ENCODE results near the gene C16orf74.

C16orf74 gene

DNA sequence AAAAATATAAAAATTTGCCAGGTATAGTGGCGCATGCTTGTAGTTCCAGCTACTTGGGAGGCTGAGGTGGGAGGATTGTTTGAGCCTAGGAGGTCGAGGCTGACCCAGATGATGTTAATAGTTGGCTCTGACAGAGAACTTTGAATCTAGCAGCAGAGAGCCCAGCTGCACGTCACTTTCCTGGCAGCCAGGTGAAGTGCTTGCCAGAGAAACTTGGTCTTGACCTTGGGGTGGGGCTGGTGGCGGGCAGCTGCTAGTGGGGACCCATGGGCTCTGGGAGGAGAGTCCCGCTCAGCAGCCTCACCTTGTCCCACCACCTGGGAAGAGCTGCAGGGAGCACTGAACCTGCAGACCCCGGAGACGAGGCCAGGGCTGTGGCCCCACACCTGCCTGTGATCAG is 3.1 kb upstream of the C16orf74 start:
- no peaks in the 10 kb centered on the region for H3K36me3 ChIP-seq
- H3K9me3 ChIP-seq = no peaks in the 10 kb centered on the region
- TF ChIP-seq, protein P1, sequence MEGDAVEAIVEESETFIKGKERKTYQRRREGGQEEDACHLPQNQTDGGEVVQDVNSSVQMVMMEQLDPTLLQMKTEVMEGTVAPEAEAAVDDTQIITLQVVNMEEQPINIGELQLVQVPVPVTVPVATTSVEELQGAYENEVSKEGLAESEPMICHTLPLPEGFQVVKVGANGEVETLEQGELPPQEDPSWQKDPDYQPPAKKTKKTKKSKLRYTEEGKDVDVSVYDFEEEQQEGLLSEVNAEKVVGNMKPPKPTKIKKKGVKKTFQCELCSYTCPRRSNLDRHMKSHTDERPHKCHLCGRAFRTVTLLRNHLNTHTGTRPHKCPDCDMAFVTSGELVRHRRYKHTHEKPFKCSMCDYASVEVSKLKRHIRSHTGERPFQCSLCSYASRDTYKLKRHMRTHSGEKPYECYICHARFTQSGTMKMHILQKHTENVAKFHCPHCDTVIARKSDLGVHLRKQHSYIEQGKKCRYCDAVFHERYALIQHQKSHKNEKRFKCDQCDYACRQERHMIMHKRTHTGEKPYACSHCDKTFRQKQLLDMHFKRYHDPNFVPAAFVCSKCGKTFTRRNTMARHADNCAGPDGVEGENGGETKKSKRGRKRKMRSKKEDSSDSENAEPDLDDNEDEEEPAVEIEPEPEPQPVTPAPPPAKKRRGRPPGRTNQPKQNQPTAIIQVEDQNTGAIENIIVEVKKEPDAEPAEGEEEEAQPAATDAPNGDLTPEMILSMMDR (IDR thresholded peaks at IDR 0.05) = no peak
- H3K27me3 ChIP-seq = peaks cover 30% of the 10 kb centered on the region
- no peak overlapping the region for H3K27ac ChIP-seq
- no peak overlapping the region for H3K4me3 ChIP-seq (ENCODE audit: low read depth in 1 of 2, low read length in 1 of 2)
- H3K4me1 ChIP-seq (ENCODE audit: control insufficient read depth in 1 of 2, insufficient read depth in 1 of 2, low read depth in 1 of 2, low read length in 1 of 2) = peaks cover 31 to 33% of the 10 kb centered on the region in 2 experiments

DNA sequence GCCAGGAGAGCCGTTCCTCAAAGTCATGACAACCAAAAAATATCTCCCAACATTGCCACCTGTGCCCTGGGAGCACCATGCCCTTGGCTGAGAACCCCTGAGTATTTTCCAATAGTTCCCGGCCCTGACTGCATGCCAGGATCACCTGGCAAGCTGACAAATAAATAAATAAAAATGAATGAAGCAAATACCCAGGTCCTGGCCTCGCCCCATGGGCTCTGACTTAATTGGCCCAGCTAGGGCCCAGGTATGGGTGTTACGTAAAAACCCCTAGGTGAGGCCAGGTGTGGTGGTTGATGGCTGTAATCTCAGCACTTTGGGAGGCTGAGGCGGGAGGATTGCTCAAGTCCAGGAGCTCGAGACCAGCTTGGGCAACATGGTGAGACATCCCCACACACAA is 2.7 kb upstream of the C16orf74 start:
- Histone ChIP-seq H3K4me3 (ENCODE audit: low read depth in 1 of 2, low read length in 1 of 2) (no peak overlapping the region), H3K27me3 (peaks cover 30% of the 10 kb centered on the region), H3K36me3 (no peaks in the 10 kb centered on the region), H3K4me1 (ENCODE audit: control insufficient read depth in 1 of 2, insufficient read depth in 1 of 2, low read depth in 1 of 2, low read length in 1 of 2) (peaks cover 27 to 29% of the 10 kb centered on the region in 2 experiments), H3K27ac (no peak overlapping the region), H3K9me3 (no peaks in the 10 kb centered on the region)
- TF ChIP-seq, protein P1 (IDR thresholded peaks at IDR 0.05) = no peak

- peaks cover 30% of the 10 kb centered on the region for H3K27me3 ChIP-seq
- no peaks in the 10 kb centered on the region for H3K36me3 ChIP-seq
- peaks cover 19 to 21% of the 10 kb centered on the region in 2 experiments for H3K4me1 ChIP-seq (ENCODE audit: control insufficient read depth in 1 of 2, insufficient read depth in 1 of 2, low read depth in 1 of 2, low read length in 1 of 2)
- no peak overlapping the region for H3K27ac ChIP-seq
- TF ChIP-seq, protein P1 (IDR thresholded peaks at IDR 0.05) = no peak
- H3K4me3 ChIP-seq (ENCODE audit: low read depth in 1 of 2, low read length in 1 of 2) = no peak overlapping the region
- no peaks in the 10 kb centered on the region for H3K9me3 ChIP-seq
Measured at GRCh38 chr16:85752511-85753420, 1.9 kb upstream of the C16orf74 start.

- Histone ChIP-seq H3K4me1 (ENCODE audit: control insufficient read depth in 1 of 2, insufficient read depth in 1 of 2, low read depth in 1 of 2, low read length in 1 of 2) (peaks cover 19 to 21% of the 10 kb centered on the region in 2 experiments), H3K27me3 (peaks cover 30% of the 10 kb centered on the region), H3K9me3 (no peaks in the 10 kb centered on the region), H3K36me3 (no peaks in the 10 kb centered on the region), H3K4me3 (ENCODE audit: low read depth in 1 of 2, low read length in 1 of 2) (peak overlapping the region; percentile 61 to 62), H3K27ac (no peak overlapping the region)
- TF ChIP-seq, protein P1 (IDR thresholded peaks at IDR 0.05) = no peak
Measured at GRCh38 chr16:85751698-85752501, 1.0 kb upstream of the C16orf74 start.

- Histone ChIP-seq H3K4me1 (ENCODE audit: control insufficient read depth in 1 of 2, insufficient read depth in 1 of 2, low read depth in 1 of 2, low read length in 1 of 2) (peaks cover 19 to 21% of the 10 kb centered on the region in 2 experiments), H3K27ac (no peak overlapping the region), H3K36me3 (no peaks in the 10 kb centered on the region), H3K9me3 (no peaks in the 10 kb centered on the region), H3K4me3 (ENCODE audit: low read depth in 1 of 2, low read length in 1 of 2) (peak overlapping the region; percentile 61 to 73), H3K27me3 (peaks cover 30% of the 10 kb centered on the region)
- TF ChIP-seq, protein P1 (IDR thresholded peaks at IDR 0.05) = no peak
Measured at GRCh38 chr16:85750146-85750826, 610 bp downstream of the C16orf74 start.

Data from neutrophil (primary cell).